SU-DHL-6 (cell line): ENCODE results near the gene DNER.

ENCODE experiments used
- H2AFZ ChIP-seq: fragments of 200-600 bp; sonication (generic); 2 replicates; pipeline ENCODE4 v1.6.1; 2014; ENCODE audit warnings: low read depth, mild to moderate bottlenecking, moderate library complexity, mixed read lengths, antibody characterized with exemption, low read length; ENCODE audit not compliant: severe bottlenecking
- H3F3A ChIP-seq: fragments of 200-600 bp; shearing (Covaris generic); 2 replicates; pipeline ENCODE4 v1.6.0; 2016; ENCODE audit warnings: antibody characterized with exemption, mild to moderate bottlenecking; ENCODE audit not compliant: insufficient read depth
- H3K27ac ChIP-seq: fragments of 200-600 bp; sonication (generic); 2 replicates; pipeline ENCODE4 v1.5.1; 2016; ENCODE audit warnings: low read depth, mild to moderate bottlenecking, low read length, moderate library complexity, mixed read lengths
- H3K27me3 ChIP-seq: fragments of 200-600 bp; sonication (generic), shearing (Covaris generic); 2 replicates; pipeline ENCODE4 v1.6.0; 2014; ENCODE audit warnings: mild to moderate bottlenecking, low read length
- H3K36me3 ChIP-seq: fragments of 200-600 bp; sonication (generic); 2 replicates; pipeline ENCODE4 v1.6.1; 2014; ENCODE audit warnings: mild to moderate bottlenecking, low read length, mixed read lengths
- H3K4me2 ChIP-seq: fragments of 300-600, 200-600 bp; shearing (Covaris generic), sonication (generic); 2 replicates; pipeline ENCODE4 v1.6.0; 2014; ENCODE audit warnings: low read length, low read depth, mild to moderate bottlenecking; ENCODE audit not compliant: poor library complexity, severe bottlenecking
- H3K4me3 ChIP-seq: fragments of 200-600 bp; sonication (generic); 2 replicates; pipeline ENCODE4 v1.5.1; 2014; ENCODE audit warnings: antibody characterized with exemption, low read length, mild to moderate bottlenecking, mixed read lengths; ENCODE audit not compliant: insufficient read depth, poor library complexity, severe bottlenecking
- H3K79me2 ChIP-seq: fragments of 200-600 bp; sonication (generic); 2 replicates; pipeline ENCODE4 v1.6.1; 2014; ENCODE audit warnings: mild to moderate bottlenecking, low read length, moderate library complexity; ENCODE audit not compliant: insufficient read depth
- H3K9ac ChIP-seq: fragments of 200-600 bp; sonication (generic); 2 replicates; pipeline ENCODE4 v1.7.0; 2014; ENCODE audit warnings: mild to moderate bottlenecking, low read length
- H3K9me2 ChIP-seq: fragments of 200-600 bp; sonication (generic); replicated peaks from 2 replicates; pipeline ENCODE4 v1.6.1; 2014; ENCODE audit warnings: low read length; ENCODE audit not compliant: insufficient read depth
- H3K9me3 ChIP-seq: fragments of 200-600 bp; sonication (generic); 2 replicates; pipeline ENCODE4 v1.6.1; 2014; ENCODE audit warnings: low read length, mixed read lengths; ENCODE audit not compliant: insufficient read depth
- H4K20me1 ChIP-seq: fragments of 200-600 bp; sonication (generic); 2 replicates; pipeline ENCODE4 v1.6.1; 2014; ENCODE audit warnings: low read depth, mild to moderate bottlenecking, antibody characterized with exemption, low read length, moderate library complexity, mixed read lengths
- CTCF ChIP-seq: fragments of 200-600 bp; sonication (generic); IDR thresholded peaks from one replicate; pipeline ENCODE4 v1.5.1; 2017; ENCODE audit warnings: antibody characterized with exemption, mild to moderate bottlenecking, low read length, moderate library complexity; ENCODE audit not compliant: insufficient read depth, poor library complexity, severe bottlenecking
- EZH2phosphoT487 ChIP-seq: fragments of 200-600 bp; sonication (generic), shearing (Covaris generic); conservative IDR thresholded peaks from 2 replicates; pipeline ENCODE4 v1.6.1; 2018; ENCODE audit warnings: mild to moderate bottlenecking, antibody characterized with exemption, low read length, moderate library complexity, mixed read lengths

The DNER gene

GRCh38 chr2:229531594-229531993 lies 182.8 kb downstream of the DNER start:
- no peak for TF ChIP-seq CTCF
- no peak for TF ChIP-seq EZH2phosphoT487
- no peaks in the 10 kb centered on the region for H3K9me3 ChIP-seq
- H2AFZ ChIP-seq: no peak overlapping the region
- no peaks in the 10 kb centered on the region for H3K36me3 ChIP-seq
- H3K9ac ChIP-seq: no peak overlapping the region
- H3K9me2 ChIP-seq: no peaks in the 10 kb centered on the region
- H3K4me2 ChIP-seq: no peak overlapping the region
- H3K4me3 ChIP-seq: no peak overlapping the region
- no peaks in the 10 kb centered on the region for H3K27me3 ChIP-seq
- no peaks in the 10 kb centered on the region for H3F3A ChIP-seq
- no peaks in the 10 kb centered on the region for H4K20me1 ChIP-seq
- no peak overlapping the region for H3K27ac ChIP-seq
- no peaks in the 10 kb centered on the region for H3K79me2 ChIP-seq

GRCh38 chr2:229530434-229530833 lies 183.9 kb downstream of the DNER start:
- no peak overlapping the region for H2AFZ ChIP-seq
- no peaks in the 10 kb centered on the region for H4K20me1 ChIP-seq
- H3K4me3 ChIP-seq: no peak overlapping the region
- H3K79me2 ChIP-seq: no peaks in the 10 kb centered on the region
- no peaks in the 10 kb centered on the region for H3K9me2 ChIP-seq
- H3K9ac ChIP-seq: no peak overlapping the region
- H3K4me2 ChIP-seq: no peak overlapping the region
- H3F3A ChIP-seq: no peaks in the 10 kb centered on the region
- no peaks in the 10 kb centered on the region for H3K36me3 ChIP-seq
- H3K27ac ChIP-seq: no peak overlapping the region
- H3K27me3 ChIP-seq: no peaks in the 10 kb centered on the region
- no peaks in the 10 kb centered on the region for H3K9me3 ChIP-seq
- no peak for TF ChIP-seq EZH2phosphoT487
- no peak for TF ChIP-seq CTCF

- Histone ChIP-seq H3K79me2 (no peaks in the 10 kb centered on the region), H3K4me3 (no peak overlapping the region), H3K27me3 (no peaks in the 10 kb centered on the region), H3K27ac (no peak overlapping the region), H4K20me1 (no peaks in the 10 kb centered on the region), H3F3A (no peaks in the 10 kb centered on the region), H2AFZ (no peak overlapping the region), H3K9me3 (no peaks in the 10 kb centered on the region), H3K36me3 (no peaks in the 10 kb centered on the region), H3K4me2 (no peak overlapping the region), H3K9me2 (no peaks in the 10 kb centered on the region), H3K9ac (no peak overlapping the region)
- TF ChIP-seq EZH2phosphoT487 (no peak), CTCF (no peak)
Measured at GRCh38 chr2:229528846-229529245, 185.5 kb downstream of the DNER start.

- H3K79me2 ChIP-seq: no peaks in the 10 kb centered on the region
- no peak overlapping the region for H3K4me2 ChIP-seq
- H3F3A ChIP-seq: no peaks in the 10 kb centered on the region
- H3K4me3 ChIP-seq: no peak overlapping the region
- H3K27me3 ChIP-seq: no peaks in the 10 kb centered on the region
- H3K27ac ChIP-seq: no peak overlapping the region
- no peak overlapping the region for H3K9ac ChIP-seq
- no peaks in the 10 kb centered on the region for H3K36me3 ChIP-seq
- no peak for TF ChIP-seq CTCF
- no peak for TF ChIP-seq EZH2phosphoT487
- H3K9me3 ChIP-seq: no peaks in the 10 kb centered on the region
- no peaks in the 10 kb centered on the region for H4K20me1 ChIP-seq
- no peak overlapping the region for H2AFZ ChIP-seq
- no peaks in the 10 kb centered on the region for H3K9me2 ChIP-seq
Measured at GRCh38 chr2:229526951-229527350, 187.4 kb downstream of the DNER start.
